Neuronal stem cell (in vitro differentiated cells): Measurements from ENCODE around the gene TM9SF4.

ENCODE experiments used
- DNase-seq: peaks from one replicate; pipeline ENCODE4 v3.0.0-alpha.2; 2013; ENCODE audit warnings: low spot score
- H2AFZ ChIP-seq: one replicate; pipeline ENCODE4 v1.6.1; 2013; ENCODE audit warnings: mild to moderate bottlenecking, low read length, inconsistent platforms
- H2AK5ac ChIP-seq: 2 replicates; pipeline ENCODE4 v1.6.1; 2013; ENCODE audit warnings: low read depth, mild to moderate bottlenecking, inconsistent platforms, low read length, moderate library complexity, mixed read lengths
- H2BK120ac ChIP-seq: 2 replicates; pipeline ENCODE4 v1.6.1; 2013; ENCODE audit warnings: low read depth, mild to moderate bottlenecking, inconsistent platforms, low read length, moderate library complexity, mixed read lengths
- H2BK12ac ChIP-seq: one replicate; pipeline ENCODE4 v1.6.1; 2013; ENCODE audit warnings: low read length, inconsistent platforms
- H2BK15ac ChIP-seq: 2 replicates; pipeline ENCODE4 v1.6.1; 2013; ENCODE audit warnings: mild to moderate bottlenecking, low read length, inconsistent platforms, mixed read lengths
- H2BK5ac ChIP-seq: one replicate; pipeline ENCODE4 v1.6.1; 2013; ENCODE audit warnings: inconsistent platforms, mild to moderate bottlenecking, low read length, moderate library complexity
- H3K14ac ChIP-seq: one replicate; pipeline ENCODE4 v1.6.1; 2013; ENCODE audit warnings: low read length, inconsistent platforms
- H3K18ac ChIP-seq: 2 replicates; pipeline ENCODE4 v1.6.1; 2013; ENCODE audit warnings: low read length, inconsistent platforms
- H3K23ac ChIP-seq: 2 replicates; pipeline ENCODE4 v1.6.1; 2013; ENCODE audit warnings: low read depth, mild to moderate bottlenecking, mixed read lengths, low read length, inconsistent platforms; ENCODE audit not compliant: poor library complexity
- H3K27ac ChIP-seq: replicated peaks from 3 replicates; pipeline ENCODE4 v1.5.1; 2013; ENCODE audit warnings: low read length, inconsistent platforms
- H3K27me3 ChIP-seq, 3 experiments: 2 replicates each; pipeline ENCODE4 v1.6.1; 2013; ENCODE audit warnings: low read length in 3 of 3, mild to moderate bottlenecking in 2 of 3, inconsistent platforms in 1 of 3, low read depth in 1 of 3, mixed read lengths in 1 of 3, moderate library complexity in 1 of 3; ENCODE audit not compliant: control insufficient read depth in 3 of 3, insufficient read depth in 3 of 3
- H3K36me3 ChIP-seq, 2 donors: replicated peaks in 1 of 2; 2 replicates each; pipeline ENCODE4 v1.6.1; 2013; ENCODE audit warnings: low read length in 2 of 2; ENCODE audit not compliant: control insufficient read depth in 2 of 2, insufficient read depth in 2 of 2
- H3K4ac ChIP-seq: 2 replicates; pipeline ENCODE4 v1.6.1; 2013; ENCODE audit warnings: inconsistent platforms, mild to moderate bottlenecking, low read length, moderate library complexity
- H3K4me1 ChIP-seq, 2 donors: 1 replicate in 1 of 2; 2 replicates in 1 of 2; pipeline ENCODE4 v1.6.1; 2013; ENCODE audit warnings: low read length in 2 of 2, low read depth in 1 of 2; ENCODE audit not compliant: control insufficient read depth in 2 of 2, insufficient read depth in 1 of 2
- H3K4me2 ChIP-seq: one replicate; pipeline ENCODE4 v1.6.1; 2013; ENCODE audit warnings: mild to moderate bottlenecking, low read length, inconsistent platforms; ENCODE audit not compliant: insufficient read depth, poor library complexity, severe bottlenecking
- H3K4me3 ChIP-seq, 2 donors: 2 replicates each; pipeline ENCODE4 v1.5.1; 2013; ENCODE audit warnings: low read length in 2 of 2, mild to moderate bottlenecking in 2 of 2, inconsistent platforms in 1 of 2, moderate library complexity in 1 of 2
- H3K79me1 ChIP-seq: one replicate; pipeline ENCODE4 v1.6.1; 2013; ENCODE audit warnings: low read depth, mild to moderate bottlenecking, inconsistent platforms, low read length, moderate library complexity
- H3K9ac ChIP-seq: one replicate; pipeline ENCODE4 v1.6.1; 2013; ENCODE audit warnings: mild to moderate bottlenecking, low read depth, low read length, inconsistent platforms; ENCODE audit not compliant: poor library complexity
- H3K9me3 ChIP-seq, 2 donors: replicated peaks in 1 of 2; 2 replicates each; pipeline versions ENCODE3 to v1.6.1; 2013; ENCODE audit warnings: low read length in 2 of 2, mild to moderate bottlenecking in 2 of 2, inconsistent platforms in 1 of 2, low read depth in 1 of 2, mixed read lengths in 1 of 2, moderate library complexity in 1 of 2; ENCODE audit not compliant: control insufficient read depth in 2 of 2, insufficient read depth in 1 of 2
- H4K8ac ChIP-seq: one replicate; pipeline ENCODE4 v1.6.1; 2013; ENCODE audit warnings: low read depth, mild to moderate bottlenecking, inconsistent platforms, low read length, moderate library complexity
- H4K91ac ChIP-seq: one replicate; pipeline ENCODE4 v1.6.1; 2013; ENCODE audit warnings: low read length, low read depth, mild to moderate bottlenecking, inconsistent platforms; ENCODE audit not compliant: poor library complexity
- WGBS, 2 donors: extraction: QIAGEN DNeasy Blood & Tissue Kit; methylation state at CpG; one replicate each; pipeline ENCODE4 v1.1.7; 2013; ENCODE audit warnings: missing lambda C conversion rate in 2 of 2, mixed read lengths in 1 of 2; ENCODE audit not compliant: insufficient read length in 2 of 2, insufficient replicate concordance in 1 of 2; ENCODE audit errors: extremely low coverage in 2 of 2; 5-methylcytosine and 5-hydroxymethylcytosine counted together

The TM9SF4 gene

DNA sequence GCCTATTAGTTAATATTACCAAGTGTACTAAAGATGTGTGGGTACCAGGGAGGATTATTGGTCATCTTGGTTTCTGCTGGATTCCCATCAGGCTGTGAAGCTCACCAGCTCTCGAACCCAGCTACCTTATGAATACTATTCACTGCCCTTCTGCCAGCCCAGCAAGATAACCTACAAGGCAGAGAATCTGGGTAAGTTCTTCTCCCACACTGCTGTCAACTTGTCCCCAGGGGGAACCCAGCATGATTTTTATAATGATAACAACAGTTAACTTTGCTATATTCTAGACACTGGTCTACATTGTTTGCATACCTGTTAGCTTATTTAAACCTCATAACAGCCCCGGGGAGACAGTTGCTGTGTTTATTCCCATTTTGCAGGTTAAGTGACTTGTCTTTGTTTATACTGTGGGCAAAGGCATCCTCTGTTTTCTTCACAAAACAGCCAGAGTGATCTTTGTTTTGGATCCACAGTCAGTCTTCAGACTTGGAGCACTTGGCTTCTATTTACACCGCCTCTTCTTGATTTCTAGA, 26.5 kb downstream of the TM9SF4 start:
- no peak for DNase-seq
- Histone ChIP-seq H4K91ac (no peak overlapping the region), H2BK12ac (no peak overlapping the region), H3K18ac (no peak overlapping the region), H2BK120ac (no peak overlapping the region), H4K8ac (no peak overlapping the region), H2BK5ac (no peak overlapping the region), H3K9ac (no peak overlapping the region), H2BK15ac (no peak overlapping the region), H3K9me3 (no peaks in the 10 kb centered on the region), H2AK5ac (no peak overlapping the region), H2AFZ (no peak overlapping the region), H3K14ac (no peak overlapping the region), H3K4me2 (no peak overlapping the region), H3K4ac (no peak overlapping the region), H3K36me3 (peaks cover 24 to 74% of the 10 kb centered on the region in 2 donors), H3K4me1 (no peaks in the 10 kb centered on the region), H3K23ac (no peak overlapping the region), H3K27me3 (no peaks in the 10 kb centered on the region), H3K27ac (no peak overlapping the region), H3K4me3 (no peak overlapping the region), H3K79me1 (peaks cover 6% of the 10 kb centered on the region)
- no CpG with 5 or more reads among the region's 3 CpGs for WGBS, 2 donors

DNA sequence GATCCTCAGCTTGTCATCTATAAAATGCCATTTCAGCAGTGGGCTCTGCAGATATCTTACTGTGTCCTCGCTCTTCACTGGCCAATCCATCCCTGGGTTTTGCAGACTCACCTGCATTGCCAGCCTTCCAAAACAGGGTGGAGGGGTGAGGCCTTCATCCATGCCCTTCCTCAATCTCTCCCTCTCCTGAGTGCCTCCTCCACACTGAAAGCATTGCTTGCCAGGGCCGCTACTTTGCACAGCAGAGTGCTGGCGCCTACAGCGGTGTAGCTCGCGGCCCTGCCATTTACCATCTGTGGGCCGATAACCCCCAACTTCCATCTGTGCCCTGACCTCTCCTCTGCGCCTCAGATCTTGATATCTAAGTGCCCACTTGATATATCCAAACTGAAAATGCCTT, 29.4 kb downstream of the TM9SF4 start:
- Histone ChIP-seq H4K91ac (no peak overlapping the region), H3K27me3 (no peaks in the 10 kb centered on the region), H3K18ac (no peak overlapping the region), H3K9ac (no peak overlapping the region), H2BK15ac (no peak overlapping the region), H3K27ac (no peak overlapping the region), H4K8ac (no peak overlapping the region), H3K79me1 (peaks cover 2% of the 10 kb centered on the region), H2AK5ac (no peak overlapping the region), H2BK120ac (no peak overlapping the region), H3K4me3 (no peak overlapping the region), H3K14ac (no peak overlapping the region), H3K23ac (no peak overlapping the region), H2BK5ac (no peak overlapping the region), H3K4me2 (no peak overlapping the region), H2BK12ac (no peak overlapping the region), H2AFZ (no peak overlapping the region), H3K36me3 (peaks cover 48 to 85% of the 10 kb centered on the region in 2 donors), H3K4me1 (no peaks in the 10 kb centered on the region), H3K4ac (no peak overlapping the region), H3K9me3 (no peaks in the 10 kb centered on the region)
- no CpG with 5 or more reads among the region's 8 CpGs for WGBS, 2 donors
- DNase-seq = no peak

DNA sequence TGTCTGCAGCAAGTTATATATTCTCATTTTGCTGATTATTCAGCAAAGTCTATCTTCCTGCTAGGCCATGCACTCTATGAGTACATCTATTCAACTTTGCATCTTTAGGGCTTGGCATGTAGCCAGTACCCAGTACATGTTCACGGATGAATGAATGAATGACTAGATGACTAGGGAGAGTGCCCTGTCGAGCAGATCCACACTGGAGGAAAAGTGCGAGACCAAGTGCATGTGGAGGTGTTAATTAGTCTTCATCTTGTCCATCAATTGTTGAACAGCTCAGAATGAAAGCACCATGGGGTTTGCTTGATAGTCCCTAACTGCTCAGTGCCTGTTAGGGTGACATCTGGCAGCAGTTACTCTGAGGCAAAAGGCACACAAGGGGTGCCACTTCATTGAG, 30.4 kb downstream of the TM9SF4 start:
- Histone ChIP-seq H2BK12ac (no peak overlapping the region), H2AK5ac (no peak overlapping the region), H3K79me1 (peaks cover 2% of the 10 kb centered on the region), H3K4ac (no peak overlapping the region), H4K91ac (no peak overlapping the region), H3K9me3 (no peaks in the 10 kb centered on the region), H2BK120ac (no peak overlapping the region), H2AFZ (no peak overlapping the region), H2BK15ac (no peak overlapping the region), H3K18ac (no peak overlapping the region), H3K23ac (no peak overlapping the region), H4K8ac (no peak overlapping the region), H3K14ac (no peak overlapping the region), H3K4me2 (no peak overlapping the region), H2BK5ac (no peak overlapping the region), H3K4me3 (no peak overlapping the region), H3K4me1 (no peaks in the 10 kb centered on the region), H3K9ac (no peak overlapping the region), H3K27ac (no peak overlapping the region), H3K36me3 (peaks cover 53 to 93% of the 10 kb centered on the region in 2 donors), H3K27me3 (no peaks in the 10 kb centered on the region)
- no peak for DNase-seq
- no CpG with 5 or more reads among the region's 3 CpGs for WGBS, 2 donors

DNA sequence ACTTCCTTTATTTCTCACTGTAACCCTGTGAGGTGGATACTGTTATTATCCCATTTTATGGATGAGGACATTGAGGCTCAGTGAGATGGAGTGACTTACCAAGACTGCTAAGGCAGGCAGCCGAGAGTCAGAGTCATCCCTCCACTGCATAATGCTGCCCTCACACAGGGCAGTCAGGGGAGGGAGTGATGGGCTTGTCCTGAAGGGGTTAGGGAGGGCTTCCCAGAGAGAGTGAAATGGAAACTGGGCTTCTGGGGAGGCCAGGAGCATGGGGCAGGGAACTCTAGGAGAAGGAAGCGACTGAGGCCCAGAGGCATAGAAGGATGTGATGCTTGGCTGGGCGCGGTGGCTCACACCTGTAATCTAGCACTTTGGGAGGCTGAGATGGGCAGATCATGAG, 31.1 kb downstream of the TM9SF4 start:
- peaks cover 4% of the 10 kb centered on the region for H3K79me1 ChIP-seq
- H3K23ac ChIP-seq = no peak overlapping the region
- no peak overlapping the region for H3K4me3 ChIP-seq
- H2BK12ac ChIP-seq = no peak overlapping the region
- H4K8ac ChIP-seq = no peak overlapping the region
- no peak overlapping the region for H3K27ac ChIP-seq
- no CpG with 5 or more reads among the region's 4 CpGs for WGBS, 2 donors
- H2BK5ac ChIP-seq = no peak overlapping the region
- no peak overlapping the region for H4K91ac ChIP-seq
- H3K9ac ChIP-seq = no peak overlapping the region
- H3K36me3 ChIP-seq = peaks cover 60 to 95% of the 10 kb centered on the region in 2 donors
- DNase-seq = no peak
- no peak overlapping the region for H3K4ac ChIP-seq
- H3K14ac ChIP-seq = no peak overlapping the region
- H3K27me3 ChIP-seq = no peaks in the 10 kb centered on the region
- H3K4me1 ChIP-seq = no peaks in the 10 kb centered on the region
- no peak overlapping the region for H2AK5ac ChIP-seq
- H2BK15ac ChIP-seq = no peak overlapping the region
- H3K9me3 ChIP-seq = no peaks in the 10 kb centered on the region
- H3K18ac ChIP-seq = no peak overlapping the region
- H2AFZ ChIP-seq = no peak overlapping the region
- no peak overlapping the region for H3K4me2 ChIP-seq
- no peak overlapping the region for H2BK120ac ChIP-seq
